DMS53 treated with DMSO at 0.1 percent for 48 hours (cell line): Measurements from ENCODE around the gene GLUD1.
"Not testable (repeated sequence)": the region's sequence is repeated elsewhere in the genome, so short reads cannot be mapped to it uniquely, and the experiment has no call there.

Source experiments
- DNase-seq: peaks from one replicate; lab custom pipeline; 2025; ENCODE audit not compliant: unreplicated experiment; lab: John Stamatoyannopoulos, UW

The GLUD1 gene

GRCh38 chr10:87053577-87054181 lies 41.0 kb downstream of the GLUD1 start:
- no peak for DNase-seq

- DNase-seq = no peak
These were observed 41.5 kb downstream of the GLUD1 start for GRCh38 chr10:87053111-87053510.

- DNase-seq = no peak
These were observed 49.2 kb downstream of the GLUD1 start for GRCh38 chr10:87045434-87045938.

GRCh38 chr10:87043579-87043978 lies 51.1 kb downstream of the GLUD1 start:
- not testable (repeated sequence) for DNase-seq

GRCh38 chr10:87038786-87039185 lies 55.9 kb downstream of the GLUD1 start:
- DNase-seq = no peak

- no peak for DNase-seq
These were observed 56.3 kb downstream of the GLUD1 start for GRCh38 chr10:87038286-87038717.

GRCh38 chr10:87036623-87037022 lies 58.0 kb downstream of the GLUD1 start:
- DNase-seq = no peak

- DNase-seq = no peak
These were observed 63.6 kb downstream of the GLUD1 start for GRCh38 chr10:87030912-87031635.

- DNase-seq = not testable (repeated sequence)
These were observed 64.2 kb downstream of the GLUD1 start for GRCh38 chr10:87030419-87030818.

GRCh38 chr10:87026747-87027508 lies 67.7 kb downstream of the GLUD1 start:
- DNase-seq = not testable (repeated sequence)

GRCh38 chr10:87025285-87025958 lies 69.2 kb downstream of the GLUD1 start:
- not testable (repeated sequence) for DNase-seq

- DNase-seq = not testable (repeated sequence)
These were observed 74.6 kb downstream of the GLUD1 start, which contains the start of gene FAM25A for GRCh38 chr10:87020056-87020455. Gene FAM25A (plus strand): TSS chr10:87020294. CDS start chr10:87020325, 31 bp downstream.

- DNase-seq = not testable (repeated sequence)
These were observed 75.1 kb downstream of the GLUD1 start for GRCh38 chr10:87019504-87019903.

GRCh38 chr10:87019066-87019465 lies 75.6 kb downstream of the GLUD1 start:
- not testable (repeated sequence) for DNase-seq

GRCh38 chr10:87018127-87018526 lies 76.5 kb downstream of the GLUD1 start:
- not testable (repeated sequence) for DNase-seq

- DNase-seq = not testable (repeated sequence)
These were observed 79.5 kb downstream of the GLUD1 start for GRCh38 chr10:87014986-87015716.

GRCh38 chr10:87013528-87013927 lies 81.1 kb downstream of the GLUD1 start:
- not testable (repeated sequence) for DNase-seq

- DNase-seq = not testable (repeated sequence)
These were observed 85.4 kb downstream of the GLUD1 start for GRCh38 chr10:87009134-87009696.

- not testable (repeated sequence) for DNase-seq
These were observed 86.3 kb downstream of the GLUD1 start for GRCh38 chr10:87008303-87008702.

- not testable (repeated sequence) for DNase-seq
These were observed 87.0 kb downstream of the GLUD1 start for GRCh38 chr10:87007674-87008073.
